D721Med (cell line): ENCODE results near the gene CHSY1.

Experiments used
- DNase-seq: peaks from one replicate; pipeline ENCODE4 v3.0.0; 2011; ENCODE audit warnings: low spot score; ENCODE audit not compliant: insufficient read length
- FAIRE-seq: peaks from 2 replicates; lab custom pipeline; 2011; peaks lifted over from hg19 to GRCh38; lab: Jason Lieb, UNC
- TF ChIP-seq, protein P1 (sequence below): IDR thresholded peaks from 2 replicates; pipeline ENCODE4 v1.5.1; 2012; ENCODE audit warnings: mild to moderate bottlenecking, control low read depth; ENCODE audit not compliant: insufficient read depth; ENCODE audit errors: missing control alignments

Gene CHSY1

DNA sequence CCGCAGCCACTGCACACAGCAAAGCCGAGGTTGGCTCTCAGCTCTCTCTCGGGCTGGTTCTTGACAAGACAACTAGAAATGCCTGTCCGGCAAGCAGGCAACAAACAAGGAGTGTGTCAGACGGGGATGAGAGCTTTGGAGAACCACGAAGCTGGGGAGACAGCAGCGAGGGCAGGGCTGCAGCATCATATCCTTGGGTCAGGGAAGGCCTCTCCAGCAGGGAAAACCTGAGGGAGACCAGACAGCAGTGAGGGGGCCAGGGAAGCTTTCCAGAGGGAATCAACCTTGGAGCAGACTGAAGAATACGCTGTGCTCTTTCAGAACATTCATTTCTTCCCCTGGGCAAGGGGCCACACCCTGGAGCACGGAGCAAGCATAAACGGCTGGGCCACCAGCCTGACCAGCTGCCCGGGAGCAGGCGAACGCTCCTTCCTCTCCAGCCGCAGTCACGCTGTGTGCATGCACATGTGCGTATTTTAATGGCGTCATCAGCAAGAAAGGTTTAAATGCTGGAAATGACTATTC lies 58.7 kb downstream of the CHSY1 start:
- DNase-seq = no peak
- TF ChIP-seq, protein P1, sequence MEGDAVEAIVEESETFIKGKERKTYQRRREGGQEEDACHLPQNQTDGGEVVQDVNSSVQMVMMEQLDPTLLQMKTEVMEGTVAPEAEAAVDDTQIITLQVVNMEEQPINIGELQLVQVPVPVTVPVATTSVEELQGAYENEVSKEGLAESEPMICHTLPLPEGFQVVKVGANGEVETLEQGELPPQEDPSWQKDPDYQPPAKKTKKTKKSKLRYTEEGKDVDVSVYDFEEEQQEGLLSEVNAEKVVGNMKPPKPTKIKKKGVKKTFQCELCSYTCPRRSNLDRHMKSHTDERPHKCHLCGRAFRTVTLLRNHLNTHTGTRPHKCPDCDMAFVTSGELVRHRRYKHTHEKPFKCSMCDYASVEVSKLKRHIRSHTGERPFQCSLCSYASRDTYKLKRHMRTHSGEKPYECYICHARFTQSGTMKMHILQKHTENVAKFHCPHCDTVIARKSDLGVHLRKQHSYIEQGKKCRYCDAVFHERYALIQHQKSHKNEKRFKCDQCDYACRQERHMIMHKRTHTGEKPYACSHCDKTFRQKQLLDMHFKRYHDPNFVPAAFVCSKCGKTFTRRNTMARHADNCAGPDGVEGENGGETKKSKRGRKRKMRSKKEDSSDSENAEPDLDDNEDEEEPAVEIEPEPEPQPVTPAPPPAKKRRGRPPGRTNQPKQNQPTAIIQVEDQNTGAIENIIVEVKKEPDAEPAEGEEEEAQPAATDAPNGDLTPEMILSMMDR = no peak
- no peak for FAIRE-seq

DNA sequence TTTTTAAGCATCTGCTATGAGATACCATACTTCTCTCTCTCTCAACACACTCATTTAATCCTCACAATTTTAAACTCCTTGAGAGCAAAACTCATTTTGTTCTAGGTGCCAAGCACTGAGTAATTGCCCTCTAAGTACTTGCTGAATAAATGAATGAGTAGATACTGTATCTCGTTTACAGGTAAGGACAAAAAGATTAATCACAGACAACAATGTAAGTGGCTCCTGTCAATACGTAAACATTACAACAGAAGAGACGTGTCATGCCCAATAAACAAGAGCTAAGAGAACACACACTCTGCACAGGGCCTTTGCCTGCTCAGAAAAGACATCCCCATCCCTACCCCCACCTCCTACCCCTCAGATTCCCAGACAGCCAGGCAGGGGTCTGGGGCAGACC lies 59.8 kb downstream of the CHSY1 start:
- TF ChIP-seq, protein P1 = no peak
- no peak for DNase-seq

DNA sequence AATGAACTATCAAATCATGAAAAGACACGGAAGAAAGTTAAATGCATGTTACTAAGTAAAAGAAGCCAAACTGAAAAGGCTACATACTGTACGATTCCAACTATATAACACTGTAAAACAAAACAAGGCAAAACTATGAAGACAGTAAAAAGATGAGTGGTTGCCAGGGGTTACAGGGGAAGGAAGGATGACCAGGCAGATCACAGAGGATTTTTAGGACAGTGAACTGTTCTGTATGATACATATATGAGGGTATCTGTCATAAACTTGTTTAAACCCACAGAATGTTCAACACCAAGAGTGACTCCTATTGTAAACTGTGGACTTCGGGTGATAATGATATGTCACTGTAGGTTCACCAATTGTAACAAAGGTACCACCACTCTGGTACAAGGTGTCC lies 60.6 kb downstream of the CHSY1 start:
- FAIRE-seq = no peak
- no peak for DNase-seq
- TF ChIP-seq, protein P1 = no peak

More for the DNA sequence above, 59.8 kb downstream of the CHSY1 start:
- no peak for FAIRE-seq

DNA sequence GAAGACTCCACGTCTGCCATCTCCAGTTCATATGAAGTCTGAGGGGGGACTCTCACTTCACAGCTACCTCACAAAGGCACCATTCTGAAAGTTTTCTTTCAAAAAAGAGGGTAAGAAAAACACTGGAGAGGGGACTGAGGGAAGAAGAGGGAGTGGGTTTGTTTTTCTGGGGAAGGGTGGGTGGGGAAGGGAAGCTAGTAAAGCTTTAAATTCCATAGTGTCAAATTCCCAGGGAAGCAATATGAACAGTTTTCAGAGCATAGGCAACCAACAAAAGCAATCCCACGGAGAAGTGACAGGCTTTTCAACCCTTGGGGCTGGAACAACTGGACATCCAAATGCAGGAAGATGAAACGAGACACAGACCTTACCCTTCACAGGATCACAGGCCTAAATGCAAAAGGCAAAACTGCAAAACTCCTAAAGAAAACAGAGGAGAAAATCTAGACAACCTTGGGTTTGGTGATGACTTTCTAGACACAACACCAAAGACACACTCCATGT lies 61.7 kb downstream of the CHSY1 start:
- FAIRE-seq (no peak), DNase-seq (no peak)
- TF ChIP-seq, protein P1 = no peak

DNA sequence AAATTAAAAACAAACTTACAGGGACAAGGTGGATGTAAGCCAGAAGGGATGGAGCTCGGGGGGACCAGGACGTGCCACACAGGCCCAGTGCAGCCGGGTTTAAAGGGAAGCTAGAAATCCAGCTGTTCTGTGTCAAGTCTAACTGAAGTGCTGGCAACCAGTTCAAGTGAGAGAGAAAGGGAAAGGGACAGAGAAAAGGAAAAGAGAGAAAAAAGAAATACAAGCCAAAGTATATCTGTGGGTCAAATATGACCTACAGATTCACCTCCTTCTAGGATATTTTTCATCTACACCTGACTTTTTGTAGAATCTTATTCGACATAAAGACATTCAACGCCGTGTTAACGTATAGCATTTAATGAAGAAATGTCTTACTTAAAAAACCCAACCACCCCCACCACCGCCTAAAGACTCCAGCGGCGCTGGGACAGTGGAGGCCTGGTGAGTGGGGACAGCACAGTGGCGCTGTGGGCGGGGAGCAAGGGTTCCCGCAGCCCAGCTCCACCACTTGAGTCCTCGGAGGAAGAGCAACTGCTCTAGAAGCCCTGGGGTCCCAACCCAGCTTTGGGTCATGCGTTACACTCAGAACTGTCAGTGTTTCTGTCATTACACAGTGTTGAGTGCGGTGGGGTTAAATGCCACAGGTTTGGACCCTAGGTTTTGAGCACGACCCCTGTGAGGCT lies 62.3 kb downstream of the CHSY1 start:
- DNase-seq (no peak), FAIRE-seq (no peak)
- TF ChIP-seq, protein P1 = no peak

DNA sequence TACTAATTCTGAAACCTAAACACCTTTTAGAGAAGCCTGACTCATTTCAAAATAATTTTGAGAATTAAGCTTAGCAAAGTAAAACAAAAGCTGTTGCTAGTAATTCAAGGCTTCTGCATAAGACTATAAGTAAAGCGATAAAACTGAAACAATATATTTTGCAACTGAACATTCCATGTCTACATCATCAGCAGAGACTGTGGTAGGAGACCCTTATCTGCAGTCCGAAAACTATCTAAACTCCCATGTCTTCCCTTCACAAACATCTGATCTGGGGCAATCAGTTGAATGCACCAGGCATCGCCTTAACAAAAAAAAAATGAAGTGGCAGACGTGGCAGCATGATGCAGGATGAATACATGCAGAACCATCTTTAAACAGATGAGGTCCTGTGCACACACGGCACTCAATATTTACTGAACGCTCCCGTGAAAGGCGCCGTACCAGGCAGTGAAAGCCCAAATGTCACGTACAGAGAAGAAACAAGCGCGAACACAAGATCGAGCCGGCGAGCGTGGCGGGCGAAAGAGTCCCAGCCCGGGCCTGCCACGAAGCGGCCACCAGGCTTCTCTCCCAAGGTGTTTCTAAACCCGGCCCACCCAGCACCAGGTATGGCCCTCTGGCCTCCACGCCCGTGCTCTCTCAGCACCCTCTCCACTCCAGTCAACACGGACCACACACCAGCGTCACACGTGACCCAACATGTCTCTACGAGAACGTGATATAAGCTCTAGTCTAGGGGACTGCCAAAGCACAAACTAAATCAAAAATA lies 63.0 kb downstream of the CHSY1 start:
- DNase-seq (no peak), FAIRE-seq (no peak)
- TF ChIP-seq, protein P1 = no peak
